Ishikawa (cell line): ENCODE measurements around the gene UTY.

Experiments
- MAX ChIP-seq: IDR thresholded peaks from 2 replicates; pipeline ENCODE4 v1.6.1; 2012
- RAD21 ChIP-seq: IDR thresholded peaks from 2 replicates; pipeline ENCODE4 v1.6.1; 2012; ENCODE audit warnings: low read depth
- TAF1 ChIP-seq: IDR thresholded peaks from 2 replicates; pipeline ENCODE4 v1.6.1; 2012; ENCODE audit warnings: low read depth, mild to moderate bottlenecking

GRCh38 chrY:13312966-13313365 lies 166.9 kb downstream of the UTY start:
- TF ChIP-seq RAD21 (no peak), MAX (no peak), TAF1 (no peak)
